CD4-positive, alpha-beta T cell treated with Interleukin-4 for 4 hours (primary cell): ENCODE measurements around the gene CSNK1G3.
A peak's percentile ranks its signal among the peaks of the same experiment; 100 is the strongest.
"Not testable (repeated sequence)": the region's sequence is repeated elsewhere in the genome, so short reads cannot be mapped to it uniquely, and the experiment has no call there.

Experiments
- DNase-seq: peaks from one replicate; pipeline ENCODE4 v3.0.0-alpha.2; 2020

CSNK1G3 gene

DNA sequence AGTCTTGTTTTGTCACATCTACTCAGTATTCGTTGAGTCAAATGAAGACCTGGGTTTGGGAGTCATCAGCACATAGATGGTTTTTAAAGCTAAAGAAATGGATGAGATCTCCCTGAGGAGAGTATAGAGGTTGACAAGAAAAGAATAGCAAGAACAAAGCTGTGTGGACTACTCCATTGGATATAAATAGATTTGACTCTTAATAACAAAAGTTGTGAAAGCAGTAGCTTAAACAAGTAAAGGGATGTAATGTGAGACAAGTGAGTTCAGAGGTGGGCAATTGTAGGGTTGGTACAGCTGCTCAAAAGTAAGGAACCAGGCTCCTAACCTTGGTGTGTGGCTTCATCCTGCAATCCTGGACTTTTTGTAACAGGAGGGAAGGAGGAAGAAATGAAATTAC lies 49.3 kb downstream of the CSNK1G3 start:
- no peak for DNase-seq

GRCh38 chr5:123571927-123572326 lies 60.0 kb downstream of the CSNK1G3 start:
- DNase-seq: no peak

- no peak for DNase-seq
These were observed 66.4 kb downstream of the CSNK1G3 start for GRCh38 chr5:123578390-123578789.

GRCh38 chr5:123579410-123579809 lies 67.4 kb downstream of the CSNK1G3 start:
- no peak for DNase-seq

- no peak for DNase-seq
These were observed 70.7 kb downstream of the CSNK1G3 start for GRCh38 chr5:123582550-123583285.

DNA sequence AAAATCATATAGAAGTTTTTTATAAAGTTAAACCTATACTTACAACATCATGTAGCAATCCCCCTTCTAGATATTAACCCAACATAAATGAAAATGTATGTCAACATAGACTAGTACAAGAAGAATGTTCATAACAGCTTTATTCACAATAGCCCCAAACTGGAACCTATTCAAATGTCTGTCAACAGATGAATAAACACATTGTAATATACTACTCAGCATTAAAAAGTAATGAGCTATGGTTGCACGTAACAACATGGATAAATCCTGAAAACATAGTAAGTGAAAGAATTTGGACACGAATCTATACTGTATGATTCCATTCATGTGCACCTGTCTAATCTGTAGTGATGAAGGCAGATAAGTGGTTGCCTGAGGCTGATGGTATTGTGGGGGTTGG lies 73.9 kb downstream of the CSNK1G3 start:
- DNase-seq: no peak

GRCh38 chr5:123594434-123594833 lies 82.5 kb downstream of the CSNK1G3 start:
- DNase-seq: no peak

GRCh38 chr5:123597018-123597417 lies 85.0 kb downstream of the CSNK1G3 start:
- DNase-seq: no peak

- DNase-seq: no peak
These were observed 86.2 kb downstream of the CSNK1G3 start for GRCh38 chr5:123598028-123598689.

DNA sequence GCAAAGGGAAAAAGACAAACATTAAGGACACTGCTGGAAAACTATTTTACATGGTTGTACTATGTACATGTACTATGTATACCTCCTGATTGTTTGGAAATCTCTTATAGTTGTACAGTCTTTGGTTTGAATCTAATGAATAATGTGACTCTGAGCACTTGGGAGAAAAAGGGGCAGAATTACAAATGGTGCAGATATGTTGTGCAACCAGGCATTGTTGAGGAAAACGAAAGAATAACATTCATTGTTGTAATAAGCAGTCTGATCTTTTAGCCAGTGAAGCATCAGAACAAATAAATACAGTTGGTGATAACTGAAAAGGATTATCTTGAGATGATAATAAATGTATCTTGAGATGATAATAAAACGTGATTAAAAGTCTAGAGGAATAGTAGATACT lies 87.2 kb downstream of the CSNK1G3 start:
- DNase-seq: no peak

GRCh38 chr5:123601610-123602009 lies 89.6 kb downstream of the CSNK1G3 start:
- DNase-seq: no peak

DNA sequence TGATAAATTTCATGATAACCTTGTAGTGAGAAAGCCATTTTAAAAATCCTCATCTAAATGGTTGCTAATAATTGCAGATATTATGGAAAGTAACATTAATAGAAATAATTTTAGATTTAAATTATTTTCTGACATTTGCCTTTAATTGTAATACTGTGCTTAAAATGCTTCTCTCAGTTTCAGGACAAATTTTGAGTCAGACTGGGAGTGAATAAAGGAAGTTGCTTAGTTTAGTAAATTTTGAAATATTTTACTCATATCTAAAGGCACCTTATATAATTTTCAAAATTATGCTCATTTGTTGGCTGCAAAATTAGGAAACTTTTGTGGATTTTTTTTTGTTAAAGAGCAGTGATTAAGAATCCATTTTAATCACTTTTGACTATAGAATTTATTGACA lies 93.8 kb downstream of the CSNK1G3 start:
- no peak for DNase-seq

- no peak for DNase-seq
These were observed 98.2 kb downstream of the CSNK1G3 start for GRCh38 chr5:123610209-123610608.

GRCh38 chr5:123610665-123611405 lies 98.9 kb downstream of the CSNK1G3 start:
- DNase-seq: peak; percentile 65

DNA sequence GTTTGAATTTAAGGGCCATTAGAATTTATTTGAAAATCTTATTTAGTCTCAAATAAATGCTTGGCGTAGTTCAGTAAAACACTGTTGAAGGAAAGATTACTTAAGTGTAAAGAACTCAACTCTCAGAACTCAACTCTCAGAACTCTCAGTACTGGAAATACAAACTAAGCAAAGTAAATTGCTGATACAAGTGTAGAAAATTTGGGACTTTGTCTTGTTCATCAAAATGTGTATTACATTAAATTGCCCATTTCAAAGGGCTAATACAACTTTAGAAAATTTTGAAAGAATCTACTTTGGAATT lies 99.4 kb downstream of the CSNK1G3 start:
- no peak for DNase-seq

DNA sequence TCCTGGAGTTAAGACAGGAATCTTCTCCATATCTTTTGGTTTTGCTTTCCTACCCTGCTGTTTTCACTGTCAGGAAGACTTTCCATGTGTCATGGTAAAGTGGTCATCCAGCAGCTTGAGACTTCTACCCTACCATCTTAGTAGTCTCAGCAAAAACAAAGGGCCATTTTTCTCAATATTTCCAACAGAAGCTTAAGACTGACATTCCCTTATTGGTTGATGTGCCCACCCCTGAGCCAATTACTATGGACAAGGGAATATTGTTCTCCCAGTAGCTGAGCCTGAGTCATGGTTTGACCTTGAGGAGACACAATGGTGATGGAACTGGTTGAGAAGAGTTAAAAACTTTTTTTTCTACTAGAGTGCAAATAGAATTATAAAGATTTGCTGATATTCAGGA lies 105.6 kb downstream of the CSNK1G3 start:
- DNase-seq: no peak

GRCh38 chr5:123626051-123626450 lies 114.1 kb downstream of the CSNK1G3 start:
- no peak for DNase-seq

DNA sequence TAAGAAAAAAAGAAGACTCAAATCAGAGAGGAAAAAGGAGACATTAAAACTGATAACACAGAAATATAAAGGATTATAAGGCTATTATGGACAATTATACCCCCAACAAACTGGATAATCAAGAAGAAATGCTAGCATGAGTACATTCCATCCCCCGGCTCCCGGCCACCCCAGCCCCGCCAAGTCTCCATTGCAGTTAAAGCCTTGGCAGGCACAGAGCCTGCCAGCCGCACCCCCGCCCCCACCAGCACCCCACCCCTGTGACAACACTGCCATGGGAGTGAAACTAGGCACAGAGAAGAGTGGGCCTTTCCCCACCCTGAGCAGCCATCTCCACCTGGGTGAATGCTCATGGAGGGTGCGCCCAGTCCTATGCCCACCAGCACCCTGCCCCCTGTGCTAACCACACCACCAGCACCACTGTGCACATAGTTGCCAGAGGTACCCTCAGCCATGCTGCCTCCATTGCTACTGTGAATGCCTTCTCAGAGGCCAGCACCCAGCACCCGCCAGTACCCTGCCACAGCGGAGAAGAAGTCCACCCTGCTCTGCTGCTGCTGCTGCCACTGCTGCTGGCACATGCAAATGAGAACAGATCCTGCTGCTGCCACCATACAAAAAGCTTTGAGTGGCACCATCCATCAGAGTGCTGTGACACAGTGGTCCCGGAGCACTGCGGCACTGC lies 117.0 kb downstream of the CSNK1G3 start:
- DNase-seq: no peak

- no peak for DNase-seq
These were observed 124.0 kb downstream of the CSNK1G3 start for GRCh38 chr5:123636006-123636405.

DNA sequence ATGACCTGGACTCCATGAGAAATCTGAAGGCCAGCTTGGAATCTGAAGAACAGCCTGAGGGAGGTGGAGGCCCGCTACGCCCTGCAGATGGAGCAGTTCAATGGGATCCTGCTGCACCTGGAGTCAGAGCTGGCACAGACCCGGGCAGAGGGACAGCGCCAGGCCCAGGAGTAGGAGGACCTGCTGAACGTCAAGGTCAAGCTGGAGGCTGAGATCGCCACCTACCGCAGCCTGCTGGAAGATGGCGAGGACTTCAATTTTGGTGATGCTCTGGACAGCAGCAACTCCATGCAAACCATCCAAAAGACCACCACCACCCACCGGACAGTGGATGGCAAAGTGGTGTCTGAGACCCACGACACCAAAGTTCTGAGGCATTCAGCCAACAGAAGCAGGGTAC lies 125.1 kb downstream of the CSNK1G3 start:
- not testable (repeated sequence) for DNase-seq

- no peak for DNase-seq
These were observed 127.3 kb downstream of the CSNK1G3 start for GRCh38 chr5:123639244-123639643.

DNA sequence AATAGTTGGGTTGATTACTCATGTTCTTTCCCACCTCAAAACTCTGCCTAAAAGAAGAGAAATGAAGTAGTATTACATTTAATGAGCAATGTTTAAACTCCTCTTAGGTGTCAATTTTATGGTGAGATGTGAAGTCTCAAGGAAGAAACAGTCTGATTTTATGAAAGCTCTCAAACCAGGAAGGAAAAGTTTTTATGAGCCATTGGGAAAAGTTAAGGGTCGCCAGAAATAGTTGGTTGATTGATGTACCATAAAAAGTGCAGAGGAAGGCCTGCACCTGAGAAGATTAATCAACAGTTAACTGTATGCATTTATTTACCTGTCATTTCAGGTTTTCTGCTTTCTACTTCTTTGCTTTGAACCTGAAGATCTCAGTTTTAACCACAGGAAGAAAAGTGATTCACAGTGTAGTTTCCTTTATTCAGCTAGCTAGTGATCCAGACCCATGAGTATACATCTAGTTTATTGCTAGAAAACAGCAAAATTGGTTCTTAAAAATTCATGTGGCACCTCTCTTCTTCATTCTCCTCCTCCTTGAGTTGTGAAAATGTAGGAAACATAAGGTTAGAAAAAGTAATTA lies 133.1 kb downstream of the CSNK1G3 start:
- DNase-seq: no peak

GRCh38 chr5:123647066-123647465 lies 135.1 kb downstream of the CSNK1G3 start:
- DNase-seq: no peak
